Measurements from ENCODE around the gene UBE2R2.

DNA sequence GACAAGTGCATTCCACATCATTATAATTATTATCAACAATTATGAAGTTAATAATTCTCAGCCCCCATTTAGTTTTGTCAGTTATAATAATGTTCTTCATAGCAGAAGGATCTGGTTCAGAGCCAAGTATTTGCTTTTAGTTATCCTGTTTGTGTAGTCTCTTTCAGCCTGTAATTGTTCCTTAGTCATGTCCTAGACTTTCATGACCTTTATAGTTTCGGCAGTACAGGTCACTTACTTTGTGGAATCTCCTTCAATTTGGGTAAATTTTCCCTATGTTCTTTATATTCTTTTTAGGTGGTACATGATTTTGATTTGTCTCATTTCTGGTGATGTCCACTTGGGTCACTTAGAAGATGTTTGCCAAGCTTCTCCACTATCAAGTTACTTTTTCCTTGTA lies 34.3 kb downstream of the UBE2R2 start:
- TF ChIP-seq CTCF (IDR thresholded peaks at IDR 0.05; ENCODE audit: poor library complexity, severe bottlenecking), result no peak
- TF ChIP-seq SMC3 (conservative IDR thresholded peaks at IDR 0.05; ENCODE audit: poor library complexity), result no peak
- no peak for TF ChIP-seq EP300 (conservative IDR thresholded peaks at IDR 0.05; ENCODE audit: poor library complexity, severe bottlenecking)

Measured in neural cell (in vitro differentiated cells).